HepG2 (cell line): Measurements from ENCODE around the gene TMEM125. TPM values are rescaled to one million over a fixed set of nuclear protein-coding genes. Genes with fewer than 3 reads are reported as not detected.

Experiments used
- AFF4 ChIP-seq: sonication (generic); formaldehyde crosslinking; IDR thresholded peaks from 2 replicates; pipeline ENCODE4 v1.4.0; 2020; ENCODE audit warnings: missing genetic modification reagents
- AHR ChIP-seq: IDR thresholded peaks from 2 replicates; pipeline ENCODE4 v1.6.1; 2018; ENCODE audit warnings: missing genetic modification reagents, missing compliant biosample characterization
- BCL3 ChIP-seq: sonication (generic); formaldehyde crosslinking; IDR thresholded peaks from 2 replicates; pipeline ENCODE4 v1.5.1; 2020; ENCODE audit warnings: mild to moderate bottlenecking, missing genetic modification reagents, moderate library complexity
- BHLHE40 ChIP-seq: IDR thresholded peaks from 2 replicates; pipeline ENCODE4 v1.6.1; 2011; ENCODE audit warnings: low read length, improper control_type of control experiment
- CC2D1A ChIP-seq: sonication (generic); formaldehyde crosslinking; IDR thresholded peaks from 2 replicates; pipeline ENCODE4 v1.8.1; 2023; ENCODE audit warnings: mild to moderate bottlenecking, missing genetic modification reagents
- CHCHD3 ChIP-seq: sonication (generic); formaldehyde crosslinking; IDR thresholded peaks from 2 replicates; pipeline ENCODE4 v1.8.0; 2022; ENCODE audit warnings: mild to moderate bottlenecking, missing genetic modification reagents, moderate library complexity
- CREM ChIP-seq, 2 experiments: sonication (generic) in 1 of 2; formaldehyde crosslinking in 1 of 2; IDR thresholded peaks; 2 replicates each; pipeline versions ENCODE4 v1.4.0 to v1.6.1; 2016 to 2020; ENCODE audit warnings: antibody characterized with exemption in 1 of 2, mild to moderate bottlenecking in 1 of 2, missing genetic modification reagents in 1 of 2
- HOXA3 ChIP-seq: sonication (generic); formaldehyde crosslinking; IDR thresholded peaks from 2 replicates; pipeline ENCODE4 v1.5.0; 2020; ENCODE audit warnings: missing genetic modification reagents
- KDM3A ChIP-seq: IDR thresholded peaks from 2 replicates; pipeline ENCODE4 v1.6.1; 2018; ENCODE audit warnings: low read depth, missing compliant biosample characterization
- NFIC ChIP-seq: IDR thresholded peaks from 2 replicates; pipeline ENCODE4 v1.6.1; 2012; ENCODE audit warnings: mild to moderate bottlenecking, low read length, inconsistent platforms
- NFRKB ChIP-seq: fragments of 450-650 bp; IDR thresholded peaks from 2 replicates; pipeline ENCODE4 v1.6.1; 2017
- NFYB ChIP-seq: sonication (generic); formaldehyde crosslinking; IDR thresholded peaks from 2 replicates; pipeline ENCODE4 v1.4.0; 2020; ENCODE audit warnings: missing genetic modification reagents
- ONECUT2 ChIP-seq: sonication (generic); formaldehyde crosslinking; IDR thresholded peaks from 2 replicates; pipeline ENCODE4 v1.4.0; 2020; ENCODE audit warnings: missing genetic modification reagents
- PCBP2 ChIP-seq: fragments of 200-400 bp; formaldehyde crosslinking; optimal IDR thresholded peaks from 2 replicates; pipeline ENCODE3; 2018; ENCODE audit warnings: low read length, low read depth; ENCODE audit not compliant: poor library complexity, severe bottlenecking
- PHF21A ChIP-seq: sonication (generic); formaldehyde crosslinking; IDR thresholded peaks from 2 replicates; pipeline ENCODE4 v1.5.0; 2020; ENCODE audit warnings: mild to moderate bottlenecking, missing genetic modification reagents
- TEAD2 ChIP-seq: sonication (generic); formaldehyde crosslinking; IDR thresholded peaks from 2 replicates; pipeline ENCODE4 v1.9.0; 2021; ENCODE audit warnings: missing genetic modification reagents
- ZBTB43 ChIP-seq: sonication (generic); formaldehyde crosslinking; conservative IDR thresholded peaks from 2 replicates; pipeline ENCODE4 v1.4.0; 2020; ENCODE audit warnings: missing genetic modification reagents
- ZEB1 ChIP-seq: IDR thresholded peaks from 2 replicates; pipeline ENCODE4 v1.6.1; 2012; ENCODE audit warnings: mild to moderate bottlenecking, low read depth, inconsistent platforms; ENCODE audit not compliant: insufficient replicate concordance
- ZFP91 ChIP-seq: sonication (generic); formaldehyde crosslinking; IDR thresholded peaks from 2 replicates; pipeline ENCODE4 v1.9.0; 2022; ENCODE audit warnings: missing genetic modification reagents, mild to moderate bottlenecking, borderline replicate concordance
- ZNF382 ChIP-seq: sonication (generic); formaldehyde crosslinking; IDR thresholded peaks from 2 replicates; pipeline ENCODE4 v1.5.0; 2020; ENCODE audit warnings: missing genetic modification reagents, mild to moderate bottlenecking, borderline replicate concordance
- ZNF558 ChIP-seq: sonication (generic); formaldehyde crosslinking; IDR thresholded peaks from 2 replicates; pipeline ENCODE4 v1.9.0; 2022; ENCODE audit warnings: mild to moderate bottlenecking, missing genetic modification reagents, borderline replicate concordance
- polyA plus RNA-seq, 8 experiments: library from polyadenylated mRNA; depleted of rRNA in 3 of 8; stranded (reverse) in 7 of 8; unstranded in 1 of 8; fragments of >200 nt; fragmentation: Illumina TruSeq in 4 of 8; extraction: Trizol in 4 of 8; gene quantifications; 2 replicates each; pipeline versions ENCODE4 v1.2.1 to v1.2.3, GENCODE V29; 2011 to 2016; ENCODE audit warnings: low read depth in 4 of 8, missing spikeins in 1 of 8, mixed read lengths in 1 of 8; ENCODE audit not compliant: insufficient read depth in 1 of 8
- total RNA-seq, 5 experiments: library from RNA; depleted of rRNA; stranded (reverse); fragments of >200 nt; fragmentation: Illumina TruSeq; extraction: Trizol; gene quantifications; 2 replicates each; pipeline ENCODE4 v1.2.3, GENCODE V29; 2016; ENCODE audit warnings: low read depth in 1 of 5

The TMEM125 gene
- total and polyA plus RNA-seq, 2 of the 13 experiments (the other 11 are each of a cell fraction or from before 2014, with no cell fraction given) = 0.03 TPM; not detected in 1

- TF ChIP-seq ZBTB43 (CRISPR knock-in tag) = no peak
- TF ChIP-seq ZEB1 = no peak
- no peak for TF ChIP-seq CC2D1A (CRISPR knock-in tag)
- no peak for TF ChIP-seq NFIC
- TF ChIP-seq BHLHE40 = no peak
- TF ChIP-seq NFRKB = no peak
- TF ChIP-seq PHF21A (CRISPR knock-in tag) = peak; percentile 82
- no peak for TF ChIP-seq BCL3 (CRISPR knock-in tag)
- TF ChIP-seq ZNF382 (CRISPR knock-in tag) = no peak
- TF ChIP-seq ZFP91 = no peak; the same call in 1 of the 2 replicates
- 0 out of 2 replicates have a peak, but pooled peaks have one; percentile 27 for TF ChIP-seq ONECUT2 (CRISPR knock-in tag)
- TF ChIP-seq PCBP2 = no peak
- no peak for TF ChIP-seq KDM3A (CRISPR knock-in tag)
- TF ChIP-seq CREM (IDR thresholded peaks at IDR 0.05) = peak; percentile 37; the same call in 1 of the 2 replicates
- TF ChIP-seq CREM (CRISPR knock-in tag; IDR thresholded peaks at IDR 0.05) = no peak
- no peak for TF ChIP-seq NFYB (CRISPR knock-in tag)
- TF ChIP-seq TEAD2 (CRISPR knock-in tag) = no peak
- no peak for TF ChIP-seq ZNF558 (CRISPR knock-in tag)
- no peak for TF ChIP-seq CHCHD3 (CRISPR knock-in tag)
- peak; percentile 70; the same call in 1 of the 2 replicates for TF ChIP-seq HOXA3 (CRISPR knock-in tag)
- TF ChIP-seq AHR (CRISPR knock-in tag) = no peak
- TF ChIP-seq AFF4 (CRISPR knock-in tag) = no peak
Measured at GRCh38 chr1:43282220-43283195, 12.7 kb downstream of the TMEM125 start (continued).
